ENCODE measurements around the gene RASA3. TPM values are rescaled to one million over a fixed set of nuclear protein-coding genes. Genes with fewer than 3 reads are reported as not detected.
A peak's percentile ranks its signal among the peaks of the same experiment; 100 is the strongest.
"Not testable (repeated sequence)": the region's sequence is repeated elsewhere in the genome, so short reads cannot be mapped to it uniquely, and the experiment has no call there.

The RASA3 gene
- total RNA-seq, 1 experiment from 2014 or later, result 0.95 TPM

DNA sequence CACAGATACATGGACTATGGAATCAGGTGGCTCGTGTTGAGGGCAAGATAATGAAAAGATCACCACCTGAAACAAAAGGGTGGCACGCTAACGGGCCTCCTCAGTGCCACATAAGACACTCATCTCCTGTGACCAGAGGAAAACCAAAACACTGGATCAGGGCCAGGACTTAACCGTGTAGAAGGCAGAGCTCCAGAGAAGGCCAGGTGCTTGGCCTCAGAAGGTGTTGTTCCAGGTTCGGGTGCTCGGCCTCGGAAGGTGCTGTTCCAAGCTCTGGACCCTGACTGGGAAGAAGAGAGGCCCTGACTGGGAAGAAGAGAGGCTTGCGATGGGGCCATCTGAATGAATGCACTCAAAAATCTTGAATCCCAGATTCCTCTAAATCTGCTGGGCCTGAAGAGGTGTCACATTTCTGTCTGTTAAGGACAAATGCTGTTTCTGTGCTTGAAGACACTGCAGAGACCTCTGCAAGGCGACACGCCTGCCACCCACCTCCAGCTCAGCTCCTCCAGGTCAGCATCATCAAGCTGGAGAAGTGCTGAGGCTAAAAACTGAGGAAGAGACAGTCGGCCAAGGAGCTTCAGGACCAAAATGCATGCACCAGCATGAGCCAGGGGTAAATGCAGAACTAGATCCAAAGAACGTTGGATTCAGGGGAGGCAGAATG lies 2.7 kb upstream of the RASA3 start:
- H3K27me3 ChIP-seq (replicated peaks; ENCODE audit: control insufficient read depth, insufficient read depth, low read length), result no peaks in the 10 kb centered on the region
- Mint-ChIP-seq H3K9me3 (ENCODE audit: unreplicated experiment) (no peaks in the 10 kb centered on the region), H3K36me3 (ENCODE audit: insufficient read depth, unreplicated experiment) (no peaks in the 10 kb centered on the region), H3K27ac (ENCODE audit: unreplicated experiment) (no peak overlapping the region), H3K4me3 (ENCODE audit: unreplicated experiment) (no peak overlapping the region), H3K4me1 (ENCODE audit: low read depth, unreplicated experiment) (no peaks in the 10 kb centered on the region), H3K27me3 (ENCODE audit: insufficient read depth, unreplicated experiment) (peaks cover 8% of the 10 kb centered on the region)
- POLR2A ChIA-PET, result no interaction called here
- H3K4me1 ChIP-seq, result peaks cover 7% of the 10 kb centered on the region
- CTCF ChIA-PET, result no interaction called here
- intact Hi-C loops (cut with micrococcal nuclease; ENCODE audit: unreplicated experiment), result no loop called here
- DNase-seq, result no peak
- no peak overlapping the region for H3K4me3 ChIP-seq (ENCODE audit: low read depth, low read length)
- BruUV-seq (replicated peaks), result no TSS peak
- TF ChIP-seq, protein P1, sequence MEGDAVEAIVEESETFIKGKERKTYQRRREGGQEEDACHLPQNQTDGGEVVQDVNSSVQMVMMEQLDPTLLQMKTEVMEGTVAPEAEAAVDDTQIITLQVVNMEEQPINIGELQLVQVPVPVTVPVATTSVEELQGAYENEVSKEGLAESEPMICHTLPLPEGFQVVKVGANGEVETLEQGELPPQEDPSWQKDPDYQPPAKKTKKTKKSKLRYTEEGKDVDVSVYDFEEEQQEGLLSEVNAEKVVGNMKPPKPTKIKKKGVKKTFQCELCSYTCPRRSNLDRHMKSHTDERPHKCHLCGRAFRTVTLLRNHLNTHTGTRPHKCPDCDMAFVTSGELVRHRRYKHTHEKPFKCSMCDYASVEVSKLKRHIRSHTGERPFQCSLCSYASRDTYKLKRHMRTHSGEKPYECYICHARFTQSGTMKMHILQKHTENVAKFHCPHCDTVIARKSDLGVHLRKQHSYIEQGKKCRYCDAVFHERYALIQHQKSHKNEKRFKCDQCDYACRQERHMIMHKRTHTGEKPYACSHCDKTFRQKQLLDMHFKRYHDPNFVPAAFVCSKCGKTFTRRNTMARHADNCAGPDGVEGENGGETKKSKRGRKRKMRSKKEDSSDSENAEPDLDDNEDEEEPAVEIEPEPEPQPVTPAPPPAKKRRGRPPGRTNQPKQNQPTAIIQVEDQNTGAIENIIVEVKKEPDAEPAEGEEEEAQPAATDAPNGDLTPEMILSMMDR (IDR thresholded peaks at IDR 0.05; ENCODE audit: insufficient read depth in 1 of 2, low read depth in 1 of 2, low read length in 1 of 2, severe bottlenecking in 1 of 2, unreplicated experiment in 1 of 2), result no peak
- H3K9me3 ChIP-seq, result no peaks in the 10 kb centered on the region
- H3K36me3 ChIP-seq (ENCODE audit: control insufficient read depth, insufficient read depth, low read length), result no peaks in the 10 kb centered on the region

DNA sequence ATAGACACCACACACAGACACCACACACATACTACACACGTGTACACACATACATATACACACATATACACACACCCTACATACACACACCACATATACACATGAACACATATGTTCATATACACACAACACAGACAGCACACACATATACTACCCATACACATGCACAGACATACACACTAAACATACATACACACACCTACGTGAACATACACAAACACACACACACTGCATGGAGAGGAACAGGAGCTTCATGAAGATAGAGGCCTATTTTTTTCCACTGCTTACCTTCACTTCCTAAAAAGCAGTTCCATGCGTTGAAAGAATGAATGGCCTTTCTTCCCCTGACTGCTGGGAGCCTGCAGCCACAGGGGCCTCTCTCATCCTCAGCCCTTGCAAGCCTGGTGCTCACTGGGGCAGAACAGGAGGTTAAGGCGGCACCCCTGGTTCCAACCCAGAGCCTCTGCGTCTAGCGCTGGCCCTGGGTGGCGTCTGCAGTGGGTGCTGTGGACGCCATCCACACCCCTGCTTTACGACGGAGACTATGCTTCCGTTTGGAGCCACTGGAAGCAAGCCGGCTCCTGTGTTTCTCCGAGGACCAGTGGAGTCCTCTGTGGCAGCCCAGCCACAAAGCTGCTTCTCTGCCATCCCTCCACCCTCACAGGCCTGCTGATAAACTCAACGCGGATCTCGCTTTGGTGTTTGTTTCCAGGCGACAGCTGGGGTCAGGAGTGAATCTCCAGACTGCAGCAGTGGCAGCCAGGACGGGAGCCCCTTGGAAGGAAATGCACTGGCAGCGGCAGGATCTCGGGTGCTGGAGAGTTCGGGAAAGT lies 1.9 kb upstream of the RASA3 start:
- intact Hi-C loops (cut with micrococcal nuclease; ENCODE audit: unreplicated experiment), result no loop called here
- Mint-ChIP-seq H3K4me3 (ENCODE audit: unreplicated experiment) (peak overlapping the region; percentile 43), H3K27ac (ENCODE audit: unreplicated experiment) (no peak overlapping the region), H3K4me1 (ENCODE audit: low read depth, unreplicated experiment) (no peaks in the 10 kb centered on the region), H3K36me3 (ENCODE audit: insufficient read depth, unreplicated experiment) (no peaks in the 10 kb centered on the region), H3K27me3 (ENCODE audit: insufficient read depth, unreplicated experiment) (peaks cover 10% of the 10 kb centered on the region), H3K9me3 (ENCODE audit: unreplicated experiment) (no peaks in the 10 kb centered on the region)
- ChIA-PET POLR2A (no interaction called here), CTCF (interaction anchor here (0.6 kb wide), 1 partner anchor 60 kb away, joined by 4 read pairs; no protein-coding TSS in a partner anchor)
- DNase-seq, result no peak
- no peak overlapping the region for H3K4me3 ChIP-seq (ENCODE audit: low read depth, low read length)
- TF ChIP-seq, protein P1 (IDR thresholded peaks at IDR 0.05; ENCODE audit: insufficient read depth in 1 of 2, low read depth in 1 of 2, low read length in 1 of 2, severe bottlenecking in 1 of 2, unreplicated experiment in 1 of 2), result no peak
- no peaks in the 10 kb centered on the region for H3K9me3 ChIP-seq
- no peaks in the 10 kb centered on the region for H3K36me3 ChIP-seq (ENCODE audit: control insufficient read depth, insufficient read depth, low read length)
- H3K27me3 ChIP-seq (replicated peaks; ENCODE audit: control insufficient read depth, insufficient read depth, low read length), result 0 out of 2 replicates have a peak, but pooled peaks cover 1% of the 10 kb centered on the region
- no TSS peak for BruUV-seq (replicated peaks)
- peaks cover 7% of the 10 kb centered on the region for H3K4me1 ChIP-seq

DNA sequence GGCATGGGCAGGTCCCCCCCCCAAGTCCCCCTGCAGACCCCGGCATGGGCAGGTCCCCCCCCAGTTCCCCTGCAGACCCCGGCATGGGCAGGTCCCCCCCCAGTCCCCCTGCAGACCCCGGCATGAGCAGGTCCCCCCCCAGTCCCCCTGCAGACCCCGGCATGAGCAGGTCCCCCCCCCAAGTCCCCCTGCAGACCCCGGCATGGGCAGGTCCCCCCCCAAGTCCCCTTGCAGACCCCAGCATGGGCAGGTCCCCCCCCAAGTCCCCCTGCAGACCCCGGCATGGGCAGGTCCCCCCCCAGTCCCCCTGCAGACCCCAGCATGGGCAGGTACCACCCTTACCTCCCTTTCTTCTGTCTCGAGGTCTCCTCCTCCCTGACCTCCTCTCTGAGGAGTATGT lies 1.1 kb upstream of the RASA3 start:
- H3K4me1 ChIP-seq; BruUV-seq (replicated peaks); H3K27me3 ChIP-seq (replicated peaks; ENCODE audit: control insufficient read depth, insufficient read depth, low read length); H3K9me3 ChIP-seq; H3K9me3 Mint-ChIP-seq (ENCODE audit: unreplicated experiment); DNase-seq; CTCF ChIA-PET; POLR2A ChIA-PET; H3K27ac Mint-ChIP-seq (ENCODE audit: unreplicated experiment); H3K36me3 ChIP-seq (ENCODE audit: control insufficient read depth, insufficient read depth, low read length); H3K4me1 Mint-ChIP-seq (ENCODE audit: low read depth, unreplicated experiment); intact Hi-C loops (cut with micrococcal nuclease; ENCODE audit: unreplicated experiment); H3K36me3 Mint-ChIP-seq (ENCODE audit: insufficient read depth, unreplicated experiment); H3K4me3 ChIP-seq (ENCODE audit: low read depth, low read length); H3K27me3 Mint-ChIP-seq (ENCODE audit: insufficient read depth, unreplicated experiment): not testable (repeated sequence)
- peak overlapping the region; percentile 43 for H3K4me3 Mint-ChIP-seq (ENCODE audit: unreplicated experiment)

DNA sequence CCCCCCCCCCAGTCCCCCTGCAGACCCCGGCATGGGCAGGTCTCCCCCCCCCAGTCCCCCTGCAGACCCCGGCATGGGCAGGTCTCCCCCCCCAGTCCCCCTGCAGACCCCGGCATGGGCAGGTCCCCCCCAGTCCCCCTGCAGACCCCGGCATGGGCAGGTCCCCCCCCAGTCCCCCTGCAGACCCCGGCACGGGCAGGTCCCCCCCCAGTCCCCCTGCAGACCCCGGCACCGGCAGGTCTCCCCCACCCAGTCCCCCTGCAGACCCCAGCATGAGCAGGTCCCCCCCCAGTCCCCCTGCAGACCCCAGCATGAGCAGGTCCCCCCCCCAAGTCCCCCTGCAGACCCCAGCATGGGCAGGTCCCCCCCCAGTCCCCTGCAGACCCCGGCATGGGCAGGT lies 703 bp upstream of the RASA3 start:
- intact Hi-C loops (cut with micrococcal nuclease; ENCODE audit: unreplicated experiment); H3K4me1 ChIP-seq; BruUV-seq (replicated peaks); POLR2A ChIA-PET; H3K9me3 ChIP-seq; H3K27ac Mint-ChIP-seq (ENCODE audit: unreplicated experiment); H3K27me3 Mint-ChIP-seq (ENCODE audit: insufficient read depth, unreplicated experiment); H3K9me3 Mint-ChIP-seq (ENCODE audit: unreplicated experiment); H3K27me3 ChIP-seq (replicated peaks; ENCODE audit: control insufficient read depth, insufficient read depth, low read length); CTCF ChIA-PET; H3K4me1 Mint-ChIP-seq (ENCODE audit: low read depth, unreplicated experiment); H3K36me3 Mint-ChIP-seq (ENCODE audit: insufficient read depth, unreplicated experiment); DNase-seq; H3K36me3 ChIP-seq (ENCODE audit: control insufficient read depth, insufficient read depth, low read length): not testable (repeated sequence)
- H3K4me3 ChIP-seq (ENCODE audit: low read depth, low read length), result peak overlapping the region; percentile 77; the same call in 1 of the 2 replicates
- peak overlapping the region; percentile 74 for H3K4me3 Mint-ChIP-seq (ENCODE audit: unreplicated experiment)
